NCI-H510A (cell line): ENCODE measurements around the gene RHO.
"Not testable (repeated sequence)": the region's sequence is repeated elsewhere in the genome, so short reads cannot be mapped to it uniquely, and the experiment has no call there.

Experiments
- DNase-seq: peaks from one replicate; lab custom pipeline; 2025; lab: John Stamatoyannopoulos, UW

Gene RHO

GRCh38 chr3:129543156-129543790 lies 14.8 kb downstream of the RHO start, which contains the start of gene H1-8:
H1-8 (plus strand) TSS chr3:129543175; CDS start chr3:129543219, 44 bp downstream.
- no peak for DNase-seq

- DNase-seq, result no peak
These were observed 15.6 kb downstream of the RHO start for GRCh38 chr3:129543999-129544398.

- DNase-seq, result not testable (repeated sequence)
These were observed 17.5 kb downstream of the RHO start for GRCh38 chr3:129545951-129546350.

- DNase-seq, result no peak
These were observed 18.8 kb downstream of the RHO start for GRCh38 chr3:129547241-129547640.

- DNase-seq, result no peak
These were observed 19.9 kb downstream of the RHO start for GRCh38 chr3:129548104-129548965.

- DNase-seq, result no peak
These were observed 20.8 kb downstream of the RHO start for GRCh38 chr3:129549006-129549800.

- no peak for DNase-seq
These were observed 21.4 kb downstream of the RHO start for GRCh38 chr3:129549805-129550204.

GRCh38 chr3:129552287-129553050 lies 24.0 kb downstream of the RHO start:
- DNase-seq, result no peak

- no peak for DNase-seq
These were observed 24.7 kb downstream of the RHO start for GRCh38 chr3:129553171-129553570.

- no peak for DNase-seq
These were observed 25.3 kb downstream of the RHO start for GRCh38 chr3:129553719-129554118.

- no peak for DNase-seq
These were observed 26.1 kb downstream of the RHO start for GRCh38 chr3:129554356-129555152.

GRCh38 chr3:129555153-129555550 lies 26.7 kb downstream of the RHO start:
- DNase-seq, result no peak

GRCh38 chr3:129555616-129556357 lies 27.3 kb downstream of the RHO start:
- DNase-seq, result no peak

- no peak for DNase-seq
These were observed 27.9 kb downstream of the RHO start for GRCh38 chr3:129556358-129556695.

- no peak for DNase-seq
These were observed 28.6 kb downstream of the RHO start for GRCh38 chr3:129556890-129557547.

- no peak for DNase-seq
These were observed 29.1 kb downstream of the RHO start for GRCh38 chr3:129557548-129557894.

- no peak for DNase-seq
These were observed 29.8 kb downstream of the RHO start for GRCh38 chr3:129558081-129558771.

- DNase-seq, result no peak
These were observed 30.5 kb downstream of the RHO start for GRCh38 chr3:129558772-129559564.
